ENCODE results near the gene VPS4B.

- TF ChIP-seq, protein P1, sequence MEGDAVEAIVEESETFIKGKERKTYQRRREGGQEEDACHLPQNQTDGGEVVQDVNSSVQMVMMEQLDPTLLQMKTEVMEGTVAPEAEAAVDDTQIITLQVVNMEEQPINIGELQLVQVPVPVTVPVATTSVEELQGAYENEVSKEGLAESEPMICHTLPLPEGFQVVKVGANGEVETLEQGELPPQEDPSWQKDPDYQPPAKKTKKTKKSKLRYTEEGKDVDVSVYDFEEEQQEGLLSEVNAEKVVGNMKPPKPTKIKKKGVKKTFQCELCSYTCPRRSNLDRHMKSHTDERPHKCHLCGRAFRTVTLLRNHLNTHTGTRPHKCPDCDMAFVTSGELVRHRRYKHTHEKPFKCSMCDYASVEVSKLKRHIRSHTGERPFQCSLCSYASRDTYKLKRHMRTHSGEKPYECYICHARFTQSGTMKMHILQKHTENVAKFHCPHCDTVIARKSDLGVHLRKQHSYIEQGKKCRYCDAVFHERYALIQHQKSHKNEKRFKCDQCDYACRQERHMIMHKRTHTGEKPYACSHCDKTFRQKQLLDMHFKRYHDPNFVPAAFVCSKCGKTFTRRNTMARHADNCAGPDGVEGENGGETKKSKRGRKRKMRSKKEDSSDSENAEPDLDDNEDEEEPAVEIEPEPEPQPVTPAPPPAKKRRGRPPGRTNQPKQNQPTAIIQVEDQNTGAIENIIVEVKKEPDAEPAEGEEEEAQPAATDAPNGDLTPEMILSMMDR (IDR thresholded peaks at IDR 0.05), result no peak
- TF ChIP-seq, protein P2, sequence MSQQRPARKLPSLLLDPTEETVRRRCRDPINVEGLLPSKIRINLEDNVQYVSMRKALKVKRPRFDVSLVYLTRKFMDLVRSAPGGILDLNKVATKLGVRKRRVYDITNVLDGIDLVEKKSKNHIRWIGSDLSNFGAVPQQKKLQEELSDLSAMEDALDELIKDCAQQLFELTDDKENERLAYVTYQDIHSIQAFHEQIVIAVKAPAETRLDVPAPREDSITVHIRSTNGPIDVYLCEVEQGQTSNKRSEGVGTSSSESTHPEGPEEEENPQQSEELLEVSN (IDR thresholded peaks at IDR 0.05; ENCODE audit: borderline replicate concordance, low read depth), result no peak
Measured at GRCh38 chr18:63368611-63369010, 53.7 kb downstream of the VPS4B start.
